NCI-H2196 (cell line): ENCODE results near the gene SEMA6A.

Experiments used
- DNase-seq: peaks from one replicate; lab custom pipeline; 2025; ENCODE audit not compliant: unreplicated experiment; lab: John Stamatoyannopoulos, UW

The SEMA6A gene

GRCh38 chr5:116442931-116443551, 131.6 kb downstream of the SEMA6A start:
- DNase-seq, result no peak

GRCh38 chr5:116442095-116442534, 132.5 kb downstream of the SEMA6A start:
- peak; percentile 62 for DNase-seq

GRCh38 chr5:116441223-116441622, 133.4 kb downstream of the SEMA6A start:
- no peak for DNase-seq

- no peak for DNase-seq
These were observed 134.1 kb downstream of the SEMA6A start for GRCh38 chr5:116440457-116441001.

GRCh38 chr5:116439905-116440304, 134.7 kb downstream of the SEMA6A start:
- DNase-seq, result no peak

- no peak for DNase-seq
These were observed 135.6 kb downstream of the SEMA6A start for GRCh38 chr5:116438979-116439554.

GRCh38 chr5:116437922-116438578, 136.6 kb downstream of the SEMA6A start:
- DNase-seq, result no peak

- DNase-seq, result no peak
These were observed 137.3 kb downstream of the SEMA6A start for GRCh38 chr5:116437351-116437705.

GRCh38 chr5:116436674-116437350, 137.8 kb downstream of the SEMA6A start:
- no peak for DNase-seq

- no peak for DNase-seq
These were observed 145.7 kb downstream of the SEMA6A start for GRCh38 chr5:116428966-116429365.

- no peak for DNase-seq
These were observed 146.2 kb downstream of the SEMA6A start for GRCh38 chr5:116428413-116428812.

- DNase-seq, result no peak
These were observed 149.7 kb downstream of the SEMA6A start for GRCh38 chr5:116424951-116425350.

GRCh38 chr5:116424258-116424615, 150.4 kb downstream of the SEMA6A start:
- DNase-seq, result no peak

- no peak for DNase-seq
These were observed 150.9 kb downstream of the SEMA6A start for GRCh38 chr5:116423587-116424257.

- no peak for DNase-seq
These were observed 151.5 kb downstream of the SEMA6A start for GRCh38 chr5:116423141-116423540.

- no peak for DNase-seq
These were observed 153.5 kb downstream of the SEMA6A start for GRCh38 chr5:116421080-116421629.

GRCh38 chr5:116420540-116420939, 154.1 kb downstream of the SEMA6A start:
- no peak for DNase-seq

GRCh38 chr5:116419258-116419657, 155.4 kb downstream of the SEMA6A start:
- no peak for DNase-seq

- DNase-seq, result no peak
These were observed 155.8 kb downstream of the SEMA6A start for GRCh38 chr5:116418774-116419173.

- DNase-seq, result no peak
These were observed 156.6 kb downstream of the SEMA6A start for GRCh38 chr5:116418016-116418415.

GRCh38 chr5:116415989-116416388, 158.6 kb downstream of the SEMA6A start:
- DNase-seq, result no peak
